DOHH2 (cell line): Measurements from ENCODE around the gene ETFA.

Source experiments
- H3F3A ChIP-seq: fragments of 200-600 bp; sonication (generic), shearing (Covaris generic); 2 replicates; pipeline ENCODE4 v1.6.0; 2016; ENCODE audit warnings: antibody characterized with exemption, mild to moderate bottlenecking; ENCODE audit not compliant: control insufficient read depth, insufficient read depth
- H3K27ac ChIP-seq: fragments of 200-600 bp; sonication (generic); 2 replicates; pipeline ENCODE4 v1.5.1; 2014; ENCODE audit warnings: low read depth, mild to moderate bottlenecking, low read length, moderate library complexity
- H3K27me3 ChIP-seq: fragments of 200-600 bp; sonication (generic); 2 replicates; pipeline ENCODE4 v1.6.1; 2014; ENCODE audit warnings: mild to moderate bottlenecking, low read length, mixed read lengths; ENCODE audit not compliant: control insufficient read depth
- H3K36me3 ChIP-seq: fragments of 200-600 bp; sonication (generic); 2 replicates; pipeline ENCODE4 v1.6.1; 2014; ENCODE audit warnings: mild to moderate bottlenecking, low read length, moderate library complexity, mixed read lengths; ENCODE audit not compliant: control insufficient read depth
- H3K4me1 ChIP-seq: fragments of 200-600 bp; sonication (generic); 2 replicates; pipeline ENCODE4 v1.6.1; 2014; ENCODE audit warnings: mild to moderate bottlenecking, low read length, mixed read lengths; ENCODE audit not compliant: control insufficient read depth
- H3K4me2 ChIP-seq: fragments of 200-600 bp; sonication (generic); 2 replicates; pipeline ENCODE4 v1.6.0; 2014; ENCODE audit warnings: mild to moderate bottlenecking, low read length, moderate library complexity
- H3K4me3 ChIP-seq: fragments of 200-600 bp; sonication (generic); 2 replicates; pipeline ENCODE4 v1.5.1; 2014; ENCODE audit warnings: mild to moderate bottlenecking, low read length, mixed read lengths
- H3K79me2 ChIP-seq: fragments of 200-600 bp; sonication (generic); 2 replicates; pipeline ENCODE4 v1.6.1; 2014; ENCODE audit warnings: mild to moderate bottlenecking, low read length, mixed read lengths; ENCODE audit not compliant: control insufficient read depth
- H3K9me2 ChIP-seq: fragments of 200-600 bp; sonication (generic); replicated peaks from 2 replicates; pipeline ENCODE4 v1.6.1; 2014; ENCODE audit warnings: mild to moderate bottlenecking, low read length, mixed read lengths; ENCODE audit not compliant: control insufficient read depth
- H3K9me3 ChIP-seq: fragments of 200-600 bp; sonication (generic); 2 replicates; pipeline ENCODE4 v1.6.1; 2014; ENCODE audit warnings: antibody characterized with exemption, low read length, mixed read lengths; ENCODE audit not compliant: control insufficient read depth, insufficient read depth
- H4K20me1 ChIP-seq: fragments of 200-600 bp; sonication (generic); 2 replicates; pipeline ENCODE4 v1.6.0; 2014; ENCODE audit warnings: low read depth, mild to moderate bottlenecking, antibody characterized with exemption, low read length, moderate library complexity; ENCODE audit not compliant: control insufficient read depth, insufficient read depth
- EZH2phosphoT487 ChIP-seq: fragments of 200-600 bp; sonication (generic); IDR thresholded peaks from 2 replicates; pipeline ENCODE4 v1.6.1; 2017; ENCODE audit warnings: borderline replicate concordance, mild to moderate bottlenecking, antibody characterized with exemption, low read length, moderate library complexity, mixed read lengths
- TF ChIP-seq, protein P1 (sequence below): fragments of 200-600 bp; sonication (generic); IDR thresholded peaks from one replicate; pipeline ENCODE4 v1.5.1; 2014; ENCODE audit warnings: antibody characterized with exemption, mild to moderate bottlenecking, low read depth, low read length; ENCODE audit not compliant: poor library complexity, severe bottlenecking

Gene ETFA

DNA sequence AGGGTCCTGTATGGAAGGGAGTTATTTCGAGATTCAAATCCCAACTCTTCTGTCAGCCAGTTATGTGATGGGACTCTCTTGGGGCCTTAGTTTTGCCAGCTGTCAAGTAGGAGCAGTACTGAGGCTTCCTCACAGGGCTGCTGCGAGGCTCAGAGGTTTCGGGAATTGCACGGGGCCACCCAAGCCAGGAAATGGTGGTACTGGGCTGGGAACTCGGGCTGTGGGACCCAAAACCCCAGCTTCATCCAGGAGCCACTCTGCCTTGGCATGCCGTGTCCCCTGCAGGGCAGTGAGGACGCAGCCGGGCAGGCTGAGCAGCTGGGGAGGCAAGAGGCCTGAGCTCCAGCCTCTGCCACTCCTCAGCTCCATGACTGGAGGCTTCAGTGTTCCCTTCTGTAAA is 118.6 kb downstream of the ETFA start:
- no peak for TF ChIP-seq EZH2phosphoT487
- TF ChIP-seq, protein P1, sequence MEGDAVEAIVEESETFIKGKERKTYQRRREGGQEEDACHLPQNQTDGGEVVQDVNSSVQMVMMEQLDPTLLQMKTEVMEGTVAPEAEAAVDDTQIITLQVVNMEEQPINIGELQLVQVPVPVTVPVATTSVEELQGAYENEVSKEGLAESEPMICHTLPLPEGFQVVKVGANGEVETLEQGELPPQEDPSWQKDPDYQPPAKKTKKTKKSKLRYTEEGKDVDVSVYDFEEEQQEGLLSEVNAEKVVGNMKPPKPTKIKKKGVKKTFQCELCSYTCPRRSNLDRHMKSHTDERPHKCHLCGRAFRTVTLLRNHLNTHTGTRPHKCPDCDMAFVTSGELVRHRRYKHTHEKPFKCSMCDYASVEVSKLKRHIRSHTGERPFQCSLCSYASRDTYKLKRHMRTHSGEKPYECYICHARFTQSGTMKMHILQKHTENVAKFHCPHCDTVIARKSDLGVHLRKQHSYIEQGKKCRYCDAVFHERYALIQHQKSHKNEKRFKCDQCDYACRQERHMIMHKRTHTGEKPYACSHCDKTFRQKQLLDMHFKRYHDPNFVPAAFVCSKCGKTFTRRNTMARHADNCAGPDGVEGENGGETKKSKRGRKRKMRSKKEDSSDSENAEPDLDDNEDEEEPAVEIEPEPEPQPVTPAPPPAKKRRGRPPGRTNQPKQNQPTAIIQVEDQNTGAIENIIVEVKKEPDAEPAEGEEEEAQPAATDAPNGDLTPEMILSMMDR: no peak
- Histone ChIP-seq H3K4me1 (peaks cover 28% of the 10 kb centered on the region), H3K36me3 (no peaks in the 10 kb centered on the region), H3K27ac (no peak overlapping the region), H3K9me3 (no peaks in the 10 kb centered on the region), H3K4me2 (no peak overlapping the region), H4K20me1 (no peaks in the 10 kb centered on the region), H3K9me2 (no peaks in the 10 kb centered on the region), H3K4me3 (no peak overlapping the region), H3F3A (no peaks in the 10 kb centered on the region), H3K79me2 (no peaks in the 10 kb centered on the region), H3K27me3 (peaks cover 12% of the 10 kb centered on the region)

DNA sequence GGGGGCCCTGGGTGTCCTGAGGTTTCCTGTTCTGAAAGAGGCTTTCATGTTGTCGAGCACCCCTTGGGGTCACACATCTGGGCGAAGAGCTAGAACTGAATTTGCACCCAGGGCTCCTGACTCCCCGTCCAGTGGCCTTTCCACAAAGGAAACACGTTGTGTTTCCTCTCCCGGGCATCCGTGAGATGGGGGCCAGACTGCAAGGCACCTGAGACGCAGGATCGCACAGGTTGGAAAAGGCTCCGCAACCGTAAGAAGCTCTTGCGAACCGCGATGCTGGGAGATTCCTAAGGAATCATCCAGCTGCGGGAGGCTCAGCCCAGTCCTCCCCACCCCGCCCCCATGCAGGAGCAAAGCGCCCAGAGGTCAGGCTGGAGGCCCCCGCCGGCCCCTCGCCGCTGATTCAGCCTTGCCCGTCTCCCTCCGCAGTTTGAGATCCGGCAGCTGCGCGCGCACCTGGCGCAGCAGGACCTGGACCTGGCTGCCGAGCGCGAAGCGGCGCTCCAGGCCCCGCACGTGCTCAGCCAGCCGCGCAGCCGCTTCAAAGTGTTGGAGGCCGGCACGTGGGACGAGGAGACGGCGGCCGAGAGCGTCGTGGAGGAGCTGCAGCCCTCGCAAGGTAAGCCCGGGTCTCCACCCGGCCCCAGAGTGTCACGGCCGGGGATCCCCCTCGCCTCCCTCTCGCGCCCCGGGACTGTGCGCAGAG is 119.6 kb downstream of the ETFA start:
- no peak overlapping the region for H3K4me3 ChIP-seq
- H3F3A ChIP-seq: no peaks in the 10 kb centered on the region
- no peaks in the 10 kb centered on the region for H3K9me3 ChIP-seq
- H3K4me1 ChIP-seq: peaks cover 18% of the 10 kb centered on the region
- no peaks in the 10 kb centered on the region for H3K36me3 ChIP-seq
- no peak overlapping the region for H3K4me2 ChIP-seq
- no peak overlapping the region for H3K27ac ChIP-seq
- TF ChIP-seq EZH2phosphoT487: no peak
- TF ChIP-seq, protein P1: no peak
- H3K9me2 ChIP-seq: no peaks in the 10 kb centered on the region
- H3K79me2 ChIP-seq: no peaks in the 10 kb centered on the region
- no peaks in the 10 kb centered on the region for H4K20me1 ChIP-seq
- H3K27me3 ChIP-seq: peaks cover 12% of the 10 kb centered on the region

DNA sequence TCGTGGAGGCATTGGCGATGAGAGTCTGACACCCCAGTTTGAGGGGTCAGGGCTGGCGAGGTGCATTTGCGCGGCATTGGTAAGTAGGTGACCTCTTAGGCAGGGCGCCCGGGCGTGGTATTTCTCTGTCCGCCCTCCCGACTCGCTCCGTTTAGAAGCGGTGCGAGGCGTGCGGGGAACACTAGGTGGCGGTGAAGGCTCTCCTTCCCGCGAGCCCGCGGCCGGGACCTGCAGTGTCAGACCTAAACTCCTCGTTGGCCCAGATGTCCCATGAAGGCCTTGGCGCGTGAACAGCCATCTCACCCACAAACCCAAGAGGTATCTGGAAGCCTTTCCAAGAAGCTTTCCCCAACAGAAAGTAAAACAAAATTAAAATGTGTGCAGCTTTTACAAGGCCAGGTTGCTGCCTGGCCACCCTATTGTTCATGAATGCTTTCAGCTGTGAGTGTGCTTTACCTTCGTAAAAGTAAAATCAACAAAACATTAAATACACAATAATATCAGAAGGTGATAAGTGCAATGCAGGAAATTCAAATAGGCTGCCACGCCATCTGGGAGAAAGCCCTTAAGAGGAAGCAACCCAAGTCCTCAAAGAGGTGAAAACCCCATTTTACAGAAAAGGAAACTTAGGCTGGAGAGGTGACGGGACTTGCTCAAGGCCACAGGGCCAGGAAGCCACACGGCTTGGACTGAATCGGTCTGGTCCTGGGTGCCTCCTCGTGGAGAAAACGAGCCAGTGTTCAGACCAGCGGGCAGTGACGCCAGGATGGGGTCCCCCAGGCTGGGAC is 120.3 kb downstream of the ETFA start:
- Histone ChIP-seq H3F3A (no peaks in the 10 kb centered on the region), H3K4me2 (peak overlapping the region; percentile 27), H3K27me3 (peaks cover 12% of the 10 kb centered on the region), H3K79me2 (no peaks in the 10 kb centered on the region), H3K4me1 (peaks cover 11% of the 10 kb centered on the region), H3K9me2 (no peaks in the 10 kb centered on the region), H3K9me3 (no peaks in the 10 kb centered on the region), H3K36me3 (no peaks in the 10 kb centered on the region), H3K27ac (no peak overlapping the region), H3K4me3 (no peak overlapping the region), H4K20me1 (no peaks in the 10 kb centered on the region)
- TF ChIP-seq, protein P1: peak; percentile 87
- no peak for TF ChIP-seq EZH2phosphoT487
